GM18861 (cell line): ENCODE results near the gene ACVR1C.
"Not testable (repeated sequence)": the region's sequence is repeated elsewhere in the genome, so short reads cannot be mapped to it uniquely, and the experiment has no call there.

Experiments
- ATAC-seq: cut with Tn5 transposase; IDR thresholded peaks from one replicate; pipeline ENCODE4 v1.9.1; 2021; ENCODE audit not compliant: unreplicated experiment

Gene ACVR1C

DNA sequence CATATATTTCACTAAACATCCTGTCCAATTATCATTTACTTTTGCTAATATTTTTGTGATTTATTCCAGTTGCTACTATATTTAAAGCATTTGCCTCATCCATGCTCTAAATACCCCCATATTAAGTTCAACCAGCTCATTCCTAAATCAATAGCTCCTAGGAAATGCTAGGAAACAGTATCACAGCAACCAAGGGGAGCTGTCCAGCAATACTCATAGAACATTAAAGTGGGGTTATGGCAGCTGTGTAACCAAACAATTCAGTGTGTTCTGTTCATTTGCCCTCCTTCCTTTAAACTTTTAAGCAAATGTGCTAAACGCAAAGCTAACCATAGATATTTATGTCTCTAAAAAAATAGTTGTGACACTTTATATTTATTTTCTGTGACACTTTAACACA, 41.1 kb downstream of the ACVR1C start:
- ATAC-seq, result no peak

DNA sequence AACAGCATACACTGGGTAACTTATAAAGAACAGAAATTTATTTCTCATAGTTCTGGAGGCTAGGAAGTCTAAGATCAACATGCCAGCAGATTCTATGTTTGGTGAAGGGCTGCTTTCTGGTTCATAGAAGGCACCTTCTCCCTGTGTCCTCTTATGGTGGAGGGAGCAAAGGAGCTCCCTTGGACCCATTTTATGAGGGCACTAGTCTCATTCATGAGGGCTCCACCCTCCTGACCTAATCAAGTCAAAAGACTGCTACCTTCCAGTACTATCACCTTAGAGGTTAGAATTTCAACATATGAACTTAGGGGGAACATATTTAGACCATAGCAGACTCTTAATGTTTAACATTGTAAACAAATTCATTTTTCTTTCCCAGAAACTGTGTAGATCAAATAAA, 54.5 kb downstream of the ACVR1C start:
- no peak for ATAC-seq

DNA sequence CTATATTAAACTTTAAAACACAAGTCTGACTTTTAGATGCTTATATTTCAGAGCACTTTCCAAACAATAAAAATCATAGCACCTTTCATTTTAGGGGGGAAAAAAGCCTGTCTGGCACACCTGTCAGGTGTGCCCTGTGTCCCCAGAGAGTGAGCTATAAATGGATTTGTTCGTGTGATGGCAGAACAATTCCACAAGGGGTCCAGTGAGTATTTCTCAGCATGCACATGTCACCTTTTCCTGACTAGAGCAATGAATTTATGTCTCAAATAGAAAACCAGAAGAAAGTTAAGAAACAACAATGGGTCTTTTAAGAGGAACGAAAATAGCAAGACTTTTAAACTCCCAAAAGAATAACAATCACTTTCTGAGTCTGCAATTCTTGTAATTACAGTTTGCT, 55.9 kb downstream of the ACVR1C start:
- ATAC-seq, result peak; percentile 78

DNA sequence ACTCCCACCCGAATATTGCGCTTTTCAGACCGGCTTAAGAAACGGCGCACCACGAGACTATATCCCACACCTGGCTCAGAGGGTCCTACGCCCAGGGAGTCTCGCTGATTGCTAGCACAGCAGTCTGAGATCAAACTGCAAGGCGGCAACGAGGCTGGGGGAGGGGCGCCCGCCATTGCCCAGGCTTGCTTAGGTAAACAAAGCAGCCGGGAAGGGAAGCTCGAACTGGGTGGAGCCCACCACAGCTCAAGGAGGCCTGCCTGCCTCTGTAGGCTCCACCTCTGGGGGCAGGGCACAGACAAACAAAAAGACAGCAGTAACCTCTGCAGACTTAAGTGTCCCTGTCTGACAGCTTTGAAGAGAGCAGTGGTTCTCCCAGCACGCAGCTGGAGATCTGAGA, 62.0 kb downstream of the ACVR1C start:
- ATAC-seq, result not testable (repeated sequence)

DNA sequence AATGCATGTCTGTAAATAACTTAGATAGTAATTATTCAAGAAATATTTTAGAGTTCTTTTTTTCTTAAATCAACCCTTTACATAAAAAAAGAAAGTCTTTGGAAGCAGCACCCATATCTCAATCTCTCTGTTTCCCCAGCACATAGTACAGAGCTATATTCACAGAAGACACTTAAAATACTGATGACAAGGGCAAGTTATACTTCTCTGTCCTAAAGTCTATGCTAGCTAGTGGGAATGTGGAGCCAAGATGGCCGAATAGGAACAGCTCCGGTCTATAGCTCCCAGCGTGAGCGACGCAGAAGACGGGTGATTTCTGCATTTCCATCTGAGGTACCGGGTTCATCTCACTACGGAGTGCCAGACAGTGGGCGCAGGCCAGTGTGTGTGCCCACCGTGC, 62.6 kb downstream of the ACVR1C start:
- not testable (repeated sequence) for ATAC-seq

DNA sequence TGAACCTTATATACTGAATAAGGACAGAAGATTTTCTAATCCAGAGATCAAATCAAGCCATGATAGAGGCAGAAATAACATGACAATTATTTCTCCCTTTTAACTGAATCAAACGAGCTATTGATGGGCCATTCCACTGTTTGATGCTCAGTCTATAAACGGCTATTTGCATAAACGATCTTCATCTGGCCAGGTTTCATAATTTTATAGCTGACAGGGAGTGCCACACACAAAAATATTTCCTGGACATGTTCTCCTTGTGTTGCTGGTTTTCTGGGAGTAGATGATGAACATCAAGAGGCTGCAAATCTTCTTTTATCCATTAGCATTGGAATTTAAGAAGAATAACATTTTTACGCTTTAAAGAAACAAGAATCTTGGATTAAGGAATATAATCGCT, 63.1 kb downstream of the ACVR1C start:
- no peak for ATAC-seq

- no peak for ATAC-seq
Observed at GRCh38 chr2:157559890-157560289, 68.8 kb downstream of the ACVR1C start.

DNA sequence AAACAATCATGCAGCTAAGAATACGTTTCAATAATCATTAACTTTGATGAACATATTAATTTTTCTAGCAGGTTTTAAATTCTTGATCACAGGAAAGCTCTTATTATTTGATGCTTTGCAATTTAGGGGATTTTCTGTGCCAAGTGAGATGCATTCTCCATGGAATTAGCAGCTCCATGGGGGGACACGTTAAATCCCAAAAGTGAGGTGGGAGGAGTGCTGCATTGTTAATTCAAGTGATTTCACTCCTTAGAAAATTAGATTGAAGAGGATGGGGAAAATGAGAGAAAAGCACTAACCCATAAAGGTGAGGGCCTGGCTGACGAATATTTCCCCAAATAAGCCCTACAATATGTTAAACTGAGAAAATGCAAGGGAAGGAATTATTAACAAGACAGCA, 69.2 kb downstream of the ACVR1C start:
- no peak for ATAC-seq

GRCh38 chr2:157559061-157559460, 69.6 kb downstream of the ACVR1C start:
- ATAC-seq, result no peak

- no peak for ATAC-seq
Observed at GRCh38 chr2:157557770-157558169, 70.9 kb downstream of the ACVR1C start.

GRCh38 chr2:157540102-157540501, 88.6 kb downstream of the ACVR1C start:
- no peak for ATAC-seq

- ATAC-seq, result no peak
Observed at GRCh38 chr2:157538064-157538463, 90.6 kb downstream of the ACVR1C start.

- ATAC-seq, result no peak
Observed at GRCh38 chr2:157536815-157537214, 91.8 kb downstream of the ACVR1C start.

DNA sequence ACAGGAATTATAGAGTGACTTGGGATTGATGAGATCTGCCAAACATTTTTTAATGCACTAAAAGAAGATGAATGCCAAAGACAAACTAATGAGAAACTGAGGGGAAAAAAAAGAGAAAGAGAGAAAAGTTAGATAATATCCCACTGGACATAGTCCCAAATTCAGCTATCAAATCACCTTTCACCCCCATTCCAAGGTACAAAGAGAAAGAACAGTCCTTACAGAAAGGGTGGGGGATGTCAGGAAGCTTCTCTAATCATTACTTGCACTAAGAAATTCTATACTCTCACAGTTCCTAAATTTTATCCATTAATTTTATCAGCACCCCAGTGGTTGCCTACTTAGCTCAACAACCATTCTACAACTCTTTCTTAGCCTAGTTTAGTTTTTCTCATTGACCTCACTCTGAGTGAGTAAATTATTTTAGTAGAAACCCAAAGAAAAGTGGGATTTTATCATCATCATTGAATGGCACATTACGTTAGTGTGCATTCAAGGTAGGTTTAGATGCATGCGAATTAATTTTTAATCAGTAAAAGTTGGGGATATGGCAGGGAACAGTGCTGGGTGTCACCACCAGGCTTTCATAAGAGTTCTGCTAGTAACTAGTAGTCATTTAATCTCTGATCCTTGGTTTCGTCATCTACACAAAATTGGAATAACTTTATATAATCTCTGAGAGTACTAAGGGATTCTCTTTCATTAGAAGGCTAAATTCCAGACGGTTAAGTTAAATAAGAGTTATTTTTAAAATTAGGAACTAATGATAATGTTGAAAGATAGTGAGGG, 99.5 kb downstream of the ACVR1C start:
- ATAC-seq, result no peak

DNA sequence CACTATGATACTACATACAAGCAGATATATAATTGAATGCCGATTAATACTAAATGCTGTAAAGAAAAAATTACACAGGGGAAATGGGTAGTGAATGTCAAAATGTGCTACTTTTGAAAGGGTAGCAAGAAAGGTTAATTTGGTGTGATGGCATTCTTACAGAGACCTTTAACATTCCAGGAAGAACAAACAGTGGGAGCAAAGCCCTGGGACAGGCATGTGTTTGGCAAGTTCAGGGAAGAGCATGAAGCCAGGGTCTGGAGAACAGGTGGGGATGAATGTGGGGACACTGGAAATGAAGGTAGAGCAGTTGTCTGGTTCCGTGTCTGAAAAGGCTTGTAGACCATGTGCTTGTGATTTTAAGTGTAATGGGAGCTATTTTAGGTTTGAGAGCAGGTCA, 102.6 kb downstream of the ACVR1C start:
- ATAC-seq, result no peak

GRCh38 chr2:157523270-157524247, 105.1 kb downstream of the ACVR1C start:
- no peak for ATAC-seq

GRCh38 chr2:157514966-157515365, 113.7 kb downstream of the ACVR1C start:
- not testable (repeated sequence) for ATAC-seq

DNA sequence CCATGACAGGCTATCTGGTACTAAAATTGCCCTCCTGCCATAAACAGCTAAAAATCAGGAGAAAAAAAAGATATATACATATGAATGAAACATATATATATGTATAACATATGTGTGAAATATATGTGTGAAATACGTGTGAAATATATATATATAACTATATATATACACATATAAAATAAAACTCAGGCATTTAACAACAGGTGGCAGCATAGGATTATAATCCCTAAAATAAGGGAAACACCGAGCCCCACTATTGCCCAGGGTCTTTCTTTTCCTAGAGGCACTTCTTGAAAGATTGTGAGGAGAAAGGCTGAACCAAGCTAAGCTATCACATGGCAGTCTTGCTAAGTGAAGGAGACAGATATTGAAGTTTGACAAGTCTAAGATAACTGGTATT, 118.9 kb downstream of the ACVR1C start:
- no peak for ATAC-seq

GRCh38 chr2:157508676-157509075, 120.0 kb downstream of the ACVR1C start:
- ATAC-seq, result no peak

GRCh38 chr2:157506586-157506985, 122.1 kb downstream of the ACVR1C start:
- no peak for ATAC-seq

- no peak for ATAC-seq
Observed at GRCh38 chr2:157504623-157505022, 124.0 kb downstream of the ACVR1C start.

DNA sequence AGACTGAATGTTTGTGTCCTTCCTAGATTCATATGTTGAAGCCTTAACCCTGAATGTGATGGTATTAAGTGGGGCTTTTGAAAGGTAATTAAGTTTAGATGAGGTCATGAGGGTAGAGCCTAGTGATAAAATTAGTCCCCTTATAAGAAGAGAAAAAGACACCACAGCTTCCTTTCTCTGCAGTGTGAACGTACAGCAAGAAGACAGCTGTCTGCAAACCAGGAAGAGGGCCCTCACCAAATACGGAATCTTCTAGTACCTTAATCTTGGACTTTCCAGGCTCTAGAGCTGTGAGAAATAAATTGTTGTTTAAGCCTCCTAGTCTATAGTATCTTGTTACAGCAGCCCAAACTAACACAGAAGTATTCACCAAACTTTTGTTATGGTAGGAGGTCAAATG, 127.6 kb downstream of the ACVR1C start:
- no peak for ATAC-seq
